Mesendoderm (in vitro differentiated cells): ENCODE data around the gene CACNB4.
"Not testable (repeated sequence)": the region's sequence is repeated elsewhere in the genome, so short reads cannot be mapped to it uniquely, and the experiment has no call there.

Experiments used
- DNase-seq: peaks from one replicate; pipeline ENCODE4 v3.0.0; 2013
- H2AK5ac ChIP-seq: 2 replicates; pipeline ENCODE4 v1.6.1; 2013; ENCODE audit warnings: low read length, inconsistent platforms
- H2BK120ac ChIP-seq: 2 replicates; pipeline ENCODE4 v1.6.1; 2013; ENCODE audit warnings: low read depth, mild to moderate bottlenecking, low read length, moderate library complexity, mixed read lengths
- H2BK15ac ChIP-seq: replicated peaks from 2 replicates; pipeline ENCODE4 v1.6.1; 2013; ENCODE audit warnings: low read depth, mild to moderate bottlenecking, moderate library complexity
- H2BK5ac ChIP-seq: 2 replicates; pipeline ENCODE4 v1.6.1; 2013; ENCODE audit warnings: low read length, inconsistent platforms
- H3K18ac ChIP-seq: 2 replicates; pipeline ENCODE4 v1.6.1; 2013; ENCODE audit warnings: mild to moderate bottlenecking, low read length, mixed read lengths
- H3K23ac ChIP-seq: one replicate; pipeline ENCODE4 v1.6.1; 2013; ENCODE audit warnings: low read length
- H3K27ac ChIP-seq: 2 replicates; pipeline ENCODE4 v1.5.1; 2013; ENCODE audit warnings: low read depth, mild to moderate bottlenecking, inconsistent platforms, low read length, moderate library complexity
- H3K27me3 ChIP-seq: 2 replicates; pipeline ENCODE4 v1.6.1; 2013; ENCODE audit warnings: low read length, control low read depth, mild to moderate bottlenecking, inconsistent platforms; ENCODE audit not compliant: insufficient read depth, poor library complexity
- H3K36me3 ChIP-seq: 2 replicates; pipeline ENCODE4 v1.6.1; 2013; ENCODE audit warnings: low read length, inconsistent platforms; ENCODE audit not compliant: control insufficient read depth, insufficient read depth
- H3K4ac ChIP-seq: one replicate; pipeline ENCODE4 v1.6.1; 2013; ENCODE audit warnings: low read depth, mild to moderate bottlenecking, low read length, moderate library complexity
- H3K4me1 ChIP-seq: 2 replicates; pipeline ENCODE4 v1.6.1; 2013; ENCODE audit warnings: low read depth, low read length, inconsistent platforms; ENCODE audit not compliant: control insufficient read depth
- H3K4me2 ChIP-seq: 2 replicates; pipeline ENCODE4 v1.6.1; 2013; ENCODE audit warnings: low read length
- H3K4me3 ChIP-seq: 2 replicates; pipeline ENCODE4 v1.5.1; 2013; ENCODE audit warnings: mild to moderate bottlenecking, low read length
- H3K56ac ChIP-seq: one replicate; pipeline ENCODE4 v1.6.1; 2013; ENCODE audit warnings: low read length
- H3K79me1 ChIP-seq: 2 replicates; pipeline ENCODE4 v1.6.1; 2013; ENCODE audit warnings: low read length, inconsistent platforms
- H3K79me2 ChIP-seq: 2 replicates; pipeline ENCODE4 v1.6.1; 2013; ENCODE audit warnings: mild to moderate bottlenecking, low read length; ENCODE audit not compliant: control insufficient read depth, insufficient read depth
- H3K9ac ChIP-seq: 2 replicates; pipeline ENCODE4 v1.6.1; 2013; ENCODE audit warnings: low read length, inconsistent platforms
- H4K5ac ChIP-seq: one replicate; pipeline ENCODE4 v1.6.1; 2013; ENCODE audit warnings: low read length
- H4K8ac ChIP-seq: one replicate; pipeline ENCODE4 v1.6.1; 2013; ENCODE audit warnings: low read depth, mild to moderate bottlenecking, control low read depth, low read length, moderate library complexity
- WGBS: extraction: QIAGEN DNeasy Blood & Tissue Kit; methylation state at CpG from one replicate; pipeline ENCODE4 v1.1.7; 2013; ENCODE audit warnings: low lambda C conversion rate, missing lambda C conversion rate; ENCODE audit not compliant: insufficient coverage; ENCODE audit errors: extremely low coverage; 5-methylcytosine and 5-hydroxymethylcytosine counted together

Gene CACNB4

DNA sequence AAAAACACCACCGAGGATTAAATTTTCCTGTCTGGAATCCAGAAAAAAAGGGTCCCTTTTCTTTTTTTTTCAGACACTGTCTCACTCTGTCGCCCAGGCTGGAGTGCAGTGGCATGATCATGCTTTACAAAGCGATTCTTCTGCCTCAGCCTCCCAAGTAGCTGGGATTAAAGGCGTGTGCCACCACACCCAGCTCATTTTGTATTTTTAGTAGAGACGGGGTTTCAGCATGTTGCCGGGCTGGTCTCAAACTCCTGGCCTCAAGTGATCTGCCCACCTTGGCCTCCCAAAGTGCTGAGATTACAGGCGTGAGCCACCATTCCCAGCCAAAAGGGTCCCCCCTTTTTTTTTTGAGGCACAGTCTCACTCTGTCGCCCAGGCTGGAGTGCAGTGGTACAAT is 104.7 kb downstream of the CACNB4 start:
- not testable (repeated sequence) for H3K4ac ChIP-seq, H3K56ac ChIP-seq, H3K23ac ChIP-seq, H4K5ac ChIP-seq, H3K4me2 ChIP-seq, DNase-seq, H3K36me3 ChIP-seq, H2AK5ac ChIP-seq, H3K27me3 ChIP-seq, H2BK5ac ChIP-seq, H3K18ac ChIP-seq, H3K27ac ChIP-seq, H2BK15ac ChIP-seq, H3K9ac ChIP-seq, H3K4me3 ChIP-seq, H3K4me1 ChIP-seq, H2BK120ac ChIP-seq, H3K79me1 ChIP-seq, H4K8ac ChIP-seq, H3K79me2 ChIP-seq
- WGBS = no CpG with 5 or more reads among the region's 8 CpGs

DNA sequence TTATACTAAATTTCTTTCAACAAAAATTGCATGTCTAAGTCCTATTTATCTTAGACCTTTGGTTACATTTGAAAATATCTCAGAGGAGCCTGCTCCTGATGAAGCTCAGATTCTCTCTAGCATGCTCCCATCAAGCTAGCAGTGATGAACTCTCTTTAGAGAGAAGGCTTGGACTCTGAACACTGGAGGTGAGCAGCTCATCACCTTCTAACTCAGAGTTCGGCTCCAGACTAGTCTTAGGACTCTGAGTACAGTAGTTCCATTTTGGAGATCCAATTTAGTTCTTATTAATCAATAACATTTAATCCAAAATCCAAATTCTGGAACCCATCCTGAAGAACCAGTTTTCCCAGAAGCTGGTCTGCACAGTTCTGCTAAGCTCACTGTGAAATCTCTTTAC is 107.8 kb downstream of the CACNB4 start:
- H3K36me3 ChIP-seq = no peaks in the 10 kb centered on the region
- no peak for DNase-seq
- H3K23ac ChIP-seq = no peak overlapping the region
- H3K9ac ChIP-seq = no peak overlapping the region
- H3K79me1 ChIP-seq = no peaks in the 10 kb centered on the region
- H3K56ac ChIP-seq = no peak overlapping the region
- H2BK5ac ChIP-seq = no peak overlapping the region
- H2AK5ac ChIP-seq = no peak overlapping the region
- no peak overlapping the region for H4K5ac ChIP-seq
- H3K27me3 ChIP-seq = no peaks in the 10 kb centered on the region
- H3K4me1 ChIP-seq = no peaks in the 10 kb centered on the region
- H3K4ac ChIP-seq = no peak overlapping the region
- no peak overlapping the region for H4K8ac ChIP-seq
- no peak overlapping the region for H3K4me2 ChIP-seq
- no peak overlapping the region for H3K27ac ChIP-seq
- H2BK15ac ChIP-seq = no peak overlapping the region
- no peak overlapping the region for H3K4me3 ChIP-seq
- H3K79me2 ChIP-seq = no peaks in the 10 kb centered on the region
- no peak overlapping the region for H2BK120ac ChIP-seq
- no peak overlapping the region for H3K18ac ChIP-seq
- no CpG with 5 or more reads among the region's 1 CpG for WGBS

DNA sequence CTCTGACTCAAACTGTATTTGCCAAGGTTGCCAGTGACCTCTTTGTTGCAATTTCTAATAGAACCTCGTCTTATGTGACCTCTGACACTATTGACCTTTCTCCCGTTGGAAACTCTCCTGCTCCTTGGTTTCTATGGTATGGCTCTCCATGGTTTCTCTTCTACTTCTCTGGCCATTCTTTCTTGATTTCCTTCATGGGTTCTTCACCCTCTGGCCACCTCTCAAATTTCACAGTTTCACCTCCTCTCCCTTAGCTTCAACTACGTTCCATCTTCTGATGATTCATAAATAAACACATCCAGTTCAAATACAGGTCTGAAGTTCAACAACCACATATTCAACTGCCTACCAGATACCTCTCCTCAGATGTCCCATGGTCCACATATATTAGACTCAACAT is 109.5 kb downstream of the CACNB4 start:
- DNase-seq = no peak
- no peaks in the 10 kb centered on the region for H3K79me2 ChIP-seq
- no peak overlapping the region for H3K4ac ChIP-seq
- H4K8ac ChIP-seq = no peak overlapping the region
- no peak overlapping the region for H2BK5ac ChIP-seq
- no peak overlapping the region for H4K5ac ChIP-seq
- H3K18ac ChIP-seq = no peak overlapping the region
- H3K27me3 ChIP-seq = no peaks in the 10 kb centered on the region
- H3K36me3 ChIP-seq = no peaks in the 10 kb centered on the region
- no peak overlapping the region for H3K4me2 ChIP-seq
- H3K23ac ChIP-seq = no peak overlapping the region
- H3K79me1 ChIP-seq = no peaks in the 10 kb centered on the region
- H3K4me1 ChIP-seq = no peaks in the 10 kb centered on the region
- H2BK15ac ChIP-seq = no peak overlapping the region
- no peak overlapping the region for H3K56ac ChIP-seq
- H3K9ac ChIP-seq = no peak overlapping the region
- no peak overlapping the region for H3K27ac ChIP-seq
- no CpG with 5 or more reads among the region's 3 CpGs for WGBS
- no peak overlapping the region for H2BK120ac ChIP-seq
- H2AK5ac ChIP-seq = no peak overlapping the region
- H3K4me3 ChIP-seq = no peak overlapping the region

DNA sequence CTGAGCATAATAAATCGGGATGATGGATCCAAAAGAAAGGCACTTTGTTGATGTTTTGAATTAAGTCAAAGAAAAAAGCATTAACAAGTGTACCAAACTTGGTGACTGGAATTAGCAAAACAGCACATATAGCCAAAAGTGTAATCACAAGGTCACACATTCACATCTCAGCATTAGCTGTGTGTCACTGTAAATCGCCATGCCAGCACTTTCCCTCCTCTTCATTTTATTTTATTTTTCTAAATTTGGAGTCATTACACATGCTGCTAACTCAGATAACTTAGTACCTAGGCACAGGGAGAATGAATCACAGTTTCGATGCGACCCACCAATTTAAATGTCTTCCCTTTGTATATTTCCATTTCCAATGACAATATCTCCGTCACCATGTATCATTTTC is 111.4 kb downstream of the CACNB4 start:
- Histone ChIP-seq H3K56ac (no peak overlapping the region), H4K5ac (no peak overlapping the region), H2BK120ac (no peak overlapping the region), H3K4me1 (no peaks in the 10 kb centered on the region), H3K4me3 (no peak overlapping the region), H3K4me2 (no peak overlapping the region), H3K23ac (no peak overlapping the region), H4K8ac (no peak overlapping the region), H3K79me2 (no peaks in the 10 kb centered on the region), H3K9ac (no peak overlapping the region), H3K27me3 (no peaks in the 10 kb centered on the region), H2AK5ac (no peak overlapping the region), H3K27ac (no peak overlapping the region), H2BK5ac (no peak overlapping the region), H3K4ac (no peak overlapping the region), H2BK15ac (no peak overlapping the region), H3K18ac (no peak overlapping the region), H3K36me3 (no peaks in the 10 kb centered on the region), H3K79me1 (no peaks in the 10 kb centered on the region)
- DNase-seq = no peak
- WGBS = no CpG with 5 or more reads among the region's 5 CpGs

DNA sequence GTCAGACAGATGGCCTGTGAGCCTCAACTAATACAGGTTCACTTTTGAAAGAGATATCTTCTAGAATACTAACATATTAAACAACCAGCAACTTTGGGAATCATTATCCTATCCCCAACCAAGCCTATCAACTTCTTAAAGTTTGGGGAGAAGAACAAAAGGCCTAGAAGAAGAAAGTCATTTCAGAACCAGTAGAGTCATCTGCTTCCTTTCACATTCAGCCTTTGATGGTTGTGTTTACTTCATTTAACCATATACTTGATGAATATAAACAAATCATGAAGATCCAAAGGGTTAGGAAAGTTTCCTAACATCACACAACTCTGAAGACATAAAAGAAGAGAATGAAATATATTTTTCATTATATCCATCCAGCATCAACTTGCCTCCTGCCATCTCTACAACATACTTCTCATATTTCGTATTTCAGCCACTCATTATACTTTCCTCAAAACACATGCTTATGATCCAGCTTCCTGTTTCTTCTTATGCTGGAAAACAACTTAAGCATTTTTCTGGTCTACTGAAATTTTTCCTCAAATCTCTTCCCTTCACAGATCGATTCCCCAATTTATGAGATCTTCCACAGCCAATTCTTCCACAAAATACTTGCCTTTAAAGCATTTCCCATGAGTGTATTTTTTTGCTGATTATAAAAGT is 114.3 kb downstream of the CACNB4 start:
- DNase-seq = no peak
- Histone ChIP-seq H2BK120ac (no peak overlapping the region), H3K27ac (no peak overlapping the region), H3K4me2 (no peak overlapping the region), H3K4me1 (no peaks in the 10 kb centered on the region), H2BK15ac (no peak overlapping the region), H3K79me1 (no peaks in the 10 kb centered on the region), H3K27me3 (no peaks in the 10 kb centered on the region), H2BK5ac (no peak overlapping the region), H3K79me2 (no peaks in the 10 kb centered on the region), H3K9ac (no peak overlapping the region), H3K4ac (no peak overlapping the region), H3K18ac (no peak overlapping the region), H3K4me3 (no peak overlapping the region), H3K23ac (no peak overlapping the region), H3K56ac (no peak overlapping the region), H4K5ac (no peak overlapping the region), H3K36me3 (no peaks in the 10 kb centered on the region), H4K8ac (no peak overlapping the region), H2AK5ac (no peak overlapping the region)
- WGBS = 100% methylated on average over 1 of the region's 2 CpGs

DNA sequence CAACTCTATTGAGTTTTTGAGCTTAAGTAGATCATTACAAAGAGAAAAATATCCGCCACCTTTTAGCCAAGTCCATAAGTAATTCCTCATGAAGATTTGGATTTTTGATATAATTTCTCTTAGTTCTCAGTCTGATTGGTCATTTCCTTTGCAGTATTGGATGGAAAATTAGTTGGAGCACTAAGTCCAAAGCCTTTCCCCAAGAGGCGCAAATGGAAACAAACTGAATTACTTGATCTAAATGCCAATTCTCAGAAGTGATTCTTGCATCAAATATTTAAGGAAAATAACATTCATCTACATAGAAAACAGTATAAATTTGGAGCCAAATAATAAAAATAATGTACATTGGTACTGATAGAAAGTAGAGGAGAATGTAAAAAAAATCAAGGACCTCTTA is 115.6 kb downstream of the CACNB4 start:
- no peak for DNase-seq
- no peak overlapping the region for H4K5ac ChIP-seq
- no peaks in the 10 kb centered on the region for H3K79me1 ChIP-seq
- H3K4ac ChIP-seq = no peak overlapping the region
- no peak overlapping the region for H2AK5ac ChIP-seq
- no peaks in the 10 kb centered on the region for H3K4me1 ChIP-seq
- WGBS = no CpG with 5 or more reads among the region's 2 CpGs
- H3K36me3 ChIP-seq = no peaks in the 10 kb centered on the region
- no peak overlapping the region for H3K9ac ChIP-seq
- H2BK15ac ChIP-seq = no peak overlapping the region
- no peak overlapping the region for H3K56ac ChIP-seq
- no peak overlapping the region for H3K18ac ChIP-seq
- no peak overlapping the region for H3K23ac ChIP-seq
- H3K27ac ChIP-seq = no peak overlapping the region
- H3K4me2 ChIP-seq = no peak overlapping the region
- no peaks in the 10 kb centered on the region for H3K27me3 ChIP-seq
- no peak overlapping the region for H2BK5ac ChIP-seq
- H2BK120ac ChIP-seq = no peak overlapping the region
- H3K79me2 ChIP-seq = no peaks in the 10 kb centered on the region
- no peak overlapping the region for H4K8ac ChIP-seq
- no peak overlapping the region for H3K4me3 ChIP-seq
